SK-N-SH (cell line): ENCODE data around the gene RAPSN.

Source experiments
- CHD2 ChIP-seq: fragments of 150-350 bp; IDR thresholded peaks from 2 replicates; pipeline ENCODE4 v1.6.1; 2018; ENCODE audit warnings: low read length; ENCODE audit not compliant: partially characterized antibody
- ELF1 ChIP-seq: IDR thresholded peaks from 2 replicates; pipeline ENCODE4 v1.4.0; 2012
- FOXJ3 ChIP-seq: sonication (generic); formaldehyde crosslinking; IDR thresholded peaks from 2 replicates; pipeline ENCODE4 v1.5.1; 2020; ENCODE audit warnings: mild to moderate bottlenecking, missing genetic modification reagents
- JUND ChIP-seq: IDR thresholded peaks from 2 replicates; pipeline ENCODE4 v1.4.0; 2012
- POLR2AphosphoS5 ChIP-seq: IDR thresholded peaks from 2 replicates; pipeline ENCODE4 v1.6.1; 2012; ENCODE audit warnings: low read depth, low read length
- RAD21 ChIP-seq: IDR thresholded peaks from 2 replicates; pipeline ENCODE4 v1.6.1; 2012; ENCODE audit warnings: mild to moderate bottlenecking, low read length
- RFX5 ChIP-seq: IDR thresholded peaks from 2 replicates; pipeline ENCODE4 v1.6.1; 2012; ENCODE audit warnings: mild to moderate bottlenecking, improper control_type of control experiment, low read length
- YY1 ChIP-seq: IDR thresholded peaks from 2 replicates; pipeline ENCODE4 v1.4.0; 2012; ENCODE audit warnings: low read depth, mild to moderate bottlenecking
- TF ChIP-seq, protein P1 (sequence below): fragments of 200-600 bp; sonication (generic); IDR thresholded peaks from 2 replicates; pipeline ENCODE4 v1.6.1; 2017; ENCODE audit warnings: antibody characterized with exemption, mild to moderate bottlenecking, moderate library complexity

DNA sequence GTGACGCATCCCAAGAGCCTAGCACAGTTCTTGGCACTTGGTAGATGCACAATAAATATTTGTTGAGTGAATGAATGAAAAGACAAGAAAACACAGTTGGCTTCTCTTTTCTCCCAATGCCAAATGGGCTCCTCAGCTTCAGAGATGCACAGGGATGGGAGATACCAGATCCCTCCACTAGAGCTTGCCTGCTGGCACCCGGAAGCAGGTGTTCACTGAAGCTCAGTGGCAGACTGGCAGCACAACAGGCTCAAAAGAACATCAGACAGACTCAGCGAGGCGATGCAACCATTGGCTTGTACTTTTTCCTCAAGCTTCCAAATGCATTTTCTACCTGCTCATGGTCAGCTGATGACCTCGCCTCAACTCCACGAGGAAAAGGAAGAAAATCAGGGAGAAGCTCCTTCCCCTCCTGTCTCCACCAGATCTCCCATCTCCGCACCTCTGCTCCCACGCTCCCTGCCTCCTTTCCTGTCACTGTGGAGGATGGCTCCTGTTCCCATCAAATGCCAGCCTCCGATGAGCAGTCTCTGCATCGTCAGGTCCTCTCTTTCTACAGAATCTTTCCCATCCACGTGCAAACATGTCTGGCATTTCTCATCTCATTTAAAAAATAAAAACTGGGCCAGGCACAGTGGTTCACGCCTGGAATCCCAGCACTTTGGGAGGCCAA lies 5.8 kb downstream of the RAPSN start:
- TF ChIP-seq RFX5, result no peak
- TF ChIP-seq POLR2AphosphoS5, result no peak
- TF ChIP-seq, protein P1, sequence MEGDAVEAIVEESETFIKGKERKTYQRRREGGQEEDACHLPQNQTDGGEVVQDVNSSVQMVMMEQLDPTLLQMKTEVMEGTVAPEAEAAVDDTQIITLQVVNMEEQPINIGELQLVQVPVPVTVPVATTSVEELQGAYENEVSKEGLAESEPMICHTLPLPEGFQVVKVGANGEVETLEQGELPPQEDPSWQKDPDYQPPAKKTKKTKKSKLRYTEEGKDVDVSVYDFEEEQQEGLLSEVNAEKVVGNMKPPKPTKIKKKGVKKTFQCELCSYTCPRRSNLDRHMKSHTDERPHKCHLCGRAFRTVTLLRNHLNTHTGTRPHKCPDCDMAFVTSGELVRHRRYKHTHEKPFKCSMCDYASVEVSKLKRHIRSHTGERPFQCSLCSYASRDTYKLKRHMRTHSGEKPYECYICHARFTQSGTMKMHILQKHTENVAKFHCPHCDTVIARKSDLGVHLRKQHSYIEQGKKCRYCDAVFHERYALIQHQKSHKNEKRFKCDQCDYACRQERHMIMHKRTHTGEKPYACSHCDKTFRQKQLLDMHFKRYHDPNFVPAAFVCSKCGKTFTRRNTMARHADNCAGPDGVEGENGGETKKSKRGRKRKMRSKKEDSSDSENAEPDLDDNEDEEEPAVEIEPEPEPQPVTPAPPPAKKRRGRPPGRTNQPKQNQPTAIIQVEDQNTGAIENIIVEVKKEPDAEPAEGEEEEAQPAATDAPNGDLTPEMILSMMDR, result peak; percentile 6; the same call in 1 of the 2 replicates
- no peak for TF ChIP-seq RAD21
- no peak for TF ChIP-seq JUND
- no peak for TF ChIP-seq ELF1
- no peak for TF ChIP-seq YY1
- TF ChIP-seq FOXJ3 (CRISPR knock-in tag), result no peak
- TF ChIP-seq CHD2, result no peak
